ENCODE data around the gene HERC4.

- no peak for TF ChIP-seq CTCF (IDR thresholded peaks at IDR 0.05)
- no peak for TF ChIP-seq POLR2A (IDR thresholded peaks at IDR 0.05)
Observed at GRCh38 chr10:68075550-68076004, 494 bp upstream of the HERC4 start.

Data from lower leg skin (tissue), 3 donors.